IMR-90 (cell line): Measurements from ENCODE around the gene VGF. TPM values are rescaled to one million over a fixed set of nuclear protein-coding genes. Genes with fewer than 3 reads are reported as not detected.
A peak's percentile ranks its signal among the peaks of the same experiment; 100 is the strongest.

Source experiments
- ATAC-seq: fragments of 200-7000 bp; cut with Tn5 transposase; 2 replicates; pipeline ENCODE4 v1.9.1; 2020; ENCODE audit warnings: low read depth, mild to moderate bottlenecking, moderate library complexity
- BruUV-seq: library from RNA; stranded (reverse); fragments of 400-500 nt; replicated peaks from 2 replicates; lab custom pipeline; 2021; lab: Mats Ljungman, UMichigan
- CTCF ChIA-PET: fragments of 300-600 bp; formaldehyde crosslinking; extraction: SDS; loops from one replicate; lab custom pipeline; 2021; ENCODE audit warnings: antibody characterized with exemption; lab: Yijun Ruan, JAX
- POLR2A ChIA-PET: fragments of 300-600 bp; sonication (Branson Sonifier 250); formaldehyde crosslinking; loops from one replicate; lab custom pipeline; 2022; ENCODE audit warnings: antibody characterized with exemption; ENCODE audit not compliant: unreplicated experiment; lab: Charles Lee
- DNase-seq: peaks from one replicate; pipeline ENCODE4 v3.0.0; 2013
- H2AFZ ChIP-seq: replicated peaks from 2 replicates; pipeline ENCODE3; 2013; ENCODE audit warnings: low read length, mild to moderate bottlenecking; ENCODE audit not compliant: poor library complexity
- H2AK5ac ChIP-seq: 2 replicates; pipeline ENCODE4 v1.6.1; 2013; ENCODE audit warnings: low read depth, low read length, inconsistent platforms
- H2AK9ac ChIP-seq: replicated peaks from 2 replicates; pipeline ENCODE3; 2013; ENCODE audit warnings: mild to moderate bottlenecking, low read depth, low read length, moderate library complexity; ENCODE audit not compliant: poor library complexity
- H2BK120ac ChIP-seq: 2 replicates; pipeline ENCODE4 v1.6.1; 2013; ENCODE audit warnings: low read depth, low read length, inconsistent platforms
- H2BK15ac ChIP-seq: 3 replicates; pipeline ENCODE4 v1.6.1; 2013; ENCODE audit warnings: low read depth, low read length, inconsistent platforms
- H2BK20ac ChIP-seq: 2 replicates; pipeline ENCODE4 v1.6.1; 2013; ENCODE audit warnings: low read depth, mild to moderate bottlenecking, inconsistent platforms, low read length, moderate library complexity
- H2BK5ac ChIP-seq: 2 replicates; pipeline ENCODE4 v1.6.1; 2013; ENCODE audit warnings: mild to moderate bottlenecking, low read depth, low read length, inconsistent platforms; ENCODE audit not compliant: poor library complexity, severe bottlenecking
- H3K14ac ChIP-seq: replicated peaks from 2 replicates; pipeline ENCODE4 v1.6.1; 2013; ENCODE audit warnings: low read depth, low read length, inconsistent platforms
- H3K18ac ChIP-seq: 2 replicates; pipeline ENCODE4 v1.6.1; 2013; ENCODE audit warnings: low read depth, low read length, control low read depth
- H3K23ac ChIP-seq: 2 replicates; pipeline ENCODE4 v1.6.1; 2013; ENCODE audit warnings: low read depth, low read length, inconsistent platforms
- H3K27ac ChIP-seq: 2 replicates; pipeline ENCODE4 v1.5.1; 2013; ENCODE audit warnings: mild to moderate bottlenecking, control low read depth, low read length; ENCODE audit not compliant: insufficient read depth
- H3K27me3 ChIP-seq: 2 replicates; pipeline ENCODE4 v1.6.1; 2013; ENCODE audit warnings: low read length; ENCODE audit not compliant: control insufficient read depth, insufficient read depth
- H3K36me3 ChIP-seq: 2 replicates; pipeline ENCODE4 v1.6.1; 2013; ENCODE audit warnings: low read length, mixed read lengths; ENCODE audit not compliant: control insufficient read depth, insufficient read depth
- H3K4ac ChIP-seq: 2 replicates; pipeline ENCODE4 v1.6.1; 2013; ENCODE audit warnings: low read depth, low read length, inconsistent platforms
- H3K4me1 ChIP-seq: 2 replicates; pipeline ENCODE4 v1.6.1; 2013; ENCODE audit warnings: low read length, mixed read lengths; ENCODE audit not compliant: control insufficient read depth, insufficient read depth
- H3K4me2 ChIP-seq: 2 replicates; pipeline ENCODE4 v1.6.1; 2013; ENCODE audit warnings: low read depth, mild to moderate bottlenecking, control low read depth, low read length, moderate library complexity
- H3K4me3 ChIP-seq: 2 replicates; pipeline ENCODE4 v1.5.1; 2013; ENCODE audit warnings: low read depth, mild to moderate bottlenecking, control low read depth, low read length, moderate library complexity; ENCODE audit not compliant: insufficient read depth
- H3K56ac ChIP-seq: 2 replicates; pipeline ENCODE4 v1.6.1; 2013; ENCODE audit warnings: low read length, inconsistent platforms; ENCODE audit not compliant: insufficient read depth; ENCODE audit errors: extremely low read depth
- H3K79me1 ChIP-seq, 2 experiments: 2 replicates each; pipeline ENCODE4 v1.6.1; 2013; ENCODE audit warnings: low read length in 2 of 2, inconsistent platforms in 1 of 2, low read depth in 1 of 2
- H3K9ac ChIP-seq: 2 replicates; pipeline ENCODE4 v1.6.1; 2013; ENCODE audit warnings: low read depth, low read length, control low read depth
- H3K9me1 ChIP-seq: 2 replicates; pipeline ENCODE4 v1.6.1; 2013; ENCODE audit warnings: low read length, inconsistent platforms; ENCODE audit not compliant: insufficient read depth
- H3K9me3 ChIP-seq: 2 replicates; pipeline ENCODE4 v1.6.1; 2013; ENCODE audit warnings: low read length; ENCODE audit not compliant: control insufficient read depth, insufficient read depth
- H4K20me1 ChIP-seq: 2 replicates; pipeline ENCODE4 v1.6.1; 2013; ENCODE audit warnings: low read length, inconsistent platforms; ENCODE audit not compliant: insufficient read depth
- H4K5ac ChIP-seq: 2 replicates; pipeline ENCODE4 v1.6.1; 2013; ENCODE audit warnings: mild to moderate bottlenecking, low read depth, low read length, control low read depth
- H4K8ac ChIP-seq, 2 experiments: 2 replicates each; pipeline ENCODE4 v1.6.1; 2013; ENCODE audit warnings: low read depth in 2 of 2, low read length in 2 of 2, control low read depth in 1 of 2, inconsistent platforms in 1 of 2
- H4K91ac ChIP-seq: 2 replicates; pipeline ENCODE4 v1.6.1; 2013; ENCODE audit warnings: low read depth, low read length, inconsistent platforms; ENCODE audit not compliant: insufficient read depth
- BHLHE40 ChIP-seq: fragments of 150-350 bp; IDR thresholded peaks from 2 replicates; pipeline ENCODE4 v1.6.1; 2016; ENCODE audit warnings: mild to moderate bottlenecking, low read depth, low read length
- CEBPB ChIP-seq: IDR thresholded peaks from 2 replicates; pipeline ENCODE4 v1.6.1; 2012; ENCODE audit warnings: low read depth, low read length, improper control_type of control experiment
- MAFK ChIP-seq: IDR thresholded peaks from 2 replicates; pipeline ENCODE4 v1.6.1; 2012; ENCODE audit warnings: low read depth, low read length, improper control_type of control experiment
- MXI1 ChIP-seq: IDR thresholded peaks from 2 replicates; pipeline ENCODE4 v1.6.1; 2012; ENCODE audit warnings: low read depth, mild to moderate bottlenecking, low read length, moderate library complexity, borderline replicate concordance
- NFE2L2 ChIP-seq: fragments of 150-350 bp; IDR thresholded peaks from 2 replicates; pipeline ENCODE4 v1.6.1; 2016; ENCODE audit warnings: low read depth, mild to moderate bottlenecking, low read length
- SMC3 ChIP-seq: fragments of 150-350 bp; IDR thresholded peaks from 2 replicates; pipeline ENCODE4 v1.6.1; 2016; ENCODE audit warnings: low read depth, mild to moderate bottlenecking, antibody characterized with exemption, low read length, moderate library complexity
- WGBS, 2 experiments: methylation state at CpG; one replicate each; pipeline versions ENCODE4 v1.1.5 to v1.1.7; 2013; ENCODE audit warnings: missing lambda C conversion rate in 2 of 2; ENCODE audit not compliant: insufficient read length in 1 of 2; ENCODE audit errors: extremely low coverage in 2 of 2; 5-methylcytosine and 5-hydroxymethylcytosine counted together
- dilution Hi-C: fragments of 300-500 bp; cut with HindIII; formaldehyde crosslinking; loops from one replicate; pipeline ENCODE4 v1.14.3; 2018; ENCODE audit warnings: low sequenced_read_pairs; ENCODE audit not compliant: unreplicated experiment
- in situ Hi-C: fragments of 300-500 bp; cut with MboI; formaldehyde crosslinking; loops from 3 replicates; pipeline ENCODE4 v1.14.3; 2019; ENCODE audit warnings: low sequenced_read_pairs, inconsistent platforms, mixed read lengths
- intact Hi-C: fragments of 100-400 bp; cut with micrococcal nuclease; formaldehyde crosslinking; loops from 2 replicates; pipeline ENCODE4 v1.10.0; 2022
- polyA plus RNA-seq, 3 experiments: library from polyadenylated mRNA; depleted of rRNA; stranded (reverse); fragments of >200 nt; gene quantifications; 2 replicates each; pipeline ENCODE4 v1.2.3, GENCODE V29; 2012; ENCODE audit warnings: low replicate concordance in 1 of 3
- total RNA-seq: library from RNA; depleted of rRNA; stranded (reverse); fragments of >200 nt; gene quantifications from 2 replicates; pipeline ENCODE4 v1.2.3, GENCODE V29; 2012

Gene VGF
- total and polyA plus RNA-seq, 2 of the 4 experiments (the other 2 are of a cell fraction), result 0.18 to 0.50 TPM

GRCh38 chr7:101124376-101125056, 40.9 kb downstream of the VGF start (continued):
- TF ChIP-seq BHLHE40, result 0 out of 2 replicates have a peak, but pooled peaks have one; percentile 32
- no peak for TF ChIP-seq CEBPB
- peak; percentile 33; the same call in 1 of the 2 replicates for TF ChIP-seq NFE2L2

DNA sequence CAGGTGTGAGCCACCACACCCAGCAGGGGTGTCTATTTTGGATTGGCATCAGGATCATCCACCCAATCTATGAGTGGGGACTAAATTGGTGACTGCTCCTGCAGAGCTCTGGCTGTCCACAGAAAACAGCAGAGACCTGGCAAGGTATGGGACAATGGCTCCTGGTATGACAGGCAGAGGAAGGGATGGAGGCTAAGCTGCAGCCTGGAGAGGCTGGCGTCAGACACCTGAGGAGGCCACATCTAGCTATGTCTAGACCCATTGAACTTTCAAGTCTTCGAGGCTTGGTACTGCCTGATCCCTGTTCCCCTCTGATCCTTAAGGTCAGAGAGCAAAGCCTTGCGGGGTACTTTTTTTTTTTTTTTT, 41.7 kb downstream of the VGF start:
- peak overlapping the region; percentile 75 for H2AK9ac ChIP-seq
- H4K91ac ChIP-seq, result peak overlapping the region; percentile 77
- H3K18ac ChIP-seq, result 0 out of 2 replicates have a peak overlapping the region, but pooled peaks have one; percentile 3
- H3K23ac ChIP-seq, result peak overlapping the region; percentile 56; the same call in 1 of the 2 replicates
- DNase-seq (no peak), ATAC-seq (no peak)
- no peak overlapping the region for H2AFZ ChIP-seq
- H2BK15ac ChIP-seq, result peak overlapping the region; percentile 98; the same call in 2 of the 3 replicates
- H2BK20ac ChIP-seq, result peak overlapping the region; percentile 97
- H3K4me1 ChIP-seq, result peaks cover 27% of the 10 kb centered on the region
- CTCF ChIA-PET, result interaction anchor here (1.3 kb wide), 1 partner anchor 10 kb away, joined by 3 read pairs; no protein-coding TSS in a partner anchor
- peak overlapping the region; percentile 98 for H2AK5ac ChIP-seq
- peaks cover 17% of the 10 kb centered on the region for H4K20me1 ChIP-seq
- peak overlapping the region; percentile 97 for H3K4ac ChIP-seq
- H3K56ac ChIP-seq, result no peak overlapping the region
- no peak overlapping the region for H3K4me3 ChIP-seq
- 80% methylated on average over 1 of the region's 3 CpGs; no CpG with 5 or more reads in 1 of the 2 experiments for WGBS, 2 experiments
- intact Hi-C loops, result no loop called here
- H3K9me3 ChIP-seq, result no peaks in the 10 kb centered on the region
- H2BK5ac ChIP-seq, result peak overlapping the region; percentile 37
- in situ Hi-C loops, result loop anchor here (25.0 kb wide), 1 partner anchor 686 kb away; the partner anchor contains the start of genes MEPCE, PPP1R35 and ZCWPW1
- H4K5ac ChIP-seq, result no peak overlapping the region
- H4K8ac ChIP-seq, result peak overlapping the region; percentile 30 to 73; a peak in 2 of 4 replicates
- H3K79me1 ChIP-seq, result peaks cover 7 to 58% of the 10 kb centered on the region in 2 experiments; a peak in 3 of 4 replicates
- POLR2A ChIA-PET, result interaction anchor here (1.2 kb wide), 1 partner anchor 12 kb away, joined by 7 read pairs; no protein-coding TSS in a partner anchor
- no TSS peak for BruUV-seq
- H3K36me3 ChIP-seq, result peaks cover 6% of the 10 kb centered on the region; the same call in 1 of the 2 replicates
- peak overlapping the region; percentile 74 for H2BK120ac ChIP-seq
- H3K27ac ChIP-seq, result peak overlapping the region; percentile 34; the same call in 1 of the 2 replicates
- H3K14ac ChIP-seq, result peak overlapping the region; percentile 99
- dilution Hi-C loops, result no loop called here
- no peak overlapping the region for H3K4me2 ChIP-seq
- H3K9me1 ChIP-seq, result peaks cover 29% of the 10 kb centered on the region
- H3K9ac ChIP-seq, result no peak overlapping the region
- TF ChIP-seq SMC3 (no peak), MAFK (no peak), CEBPB (no peak), MXI1 (no peak)
- no peaks in the 10 kb centered on the region for H3K27me3 ChIP-seq
